ENCODE measurements around the gene CR1. TPM values are rescaled to one million over a fixed set of nuclear protein-coding genes. Genes with fewer than 3 reads are reported as not detected.
A peak's percentile ranks its signal among the peaks of the same experiment; 100 is the strongest.
"Not testable (repeated sequence)": the region's sequence is repeated elsewhere in the genome, so short reads cannot be mapped to it uniquely, and the experiment has no call there.

The CR1 gene
- total and polyA plus RNA-seq, 9 of the 15 experiments (the other 6 are each of a cell fraction or from before 2014, with no cell fraction given), result 0.07 to 0.47 (median 0.18) TPM

GRCh38 chr1:207680590-207681388 is 184.8 kb downstream of the CR1 start (continued):
- TF ChIP-seq BHLHE40 (IDR thresholded peaks at IDR 0.05; ENCODE audit: low read length) (peak; percentile 47; the same call in 1 of the 2 replicates), EHMT2 (IDR thresholded peaks at IDR 0.05) (peak; percentile 57; the same call in 1 of the 2 replicates), PRDM10 (IDR thresholded peaks at IDR 0.05; ENCODE audit: partially characterized antibody) (peak; percentile 92), ZEB2 (IDR thresholded peaks at IDR 0.05) (peak; percentile 32; the same call in 1 of the 2 replicates), ZNF395 (CRISPR knock-in tag; IDR thresholded peaks at IDR 0.05) (peak; percentile 66; the same call in 1 of the 2 replicates), SMARCC2 (IDR thresholded peaks at IDR 0.05; ENCODE audit: low read depth) (peak; percentile 88), HDAC3 (IDR thresholded peaks at IDR 0.05; ENCODE audit: borderline replicate concordance, partially characterized antibody) (peak; percentile 70), ARID3A (IDR thresholded peaks at IDR 0.05; ENCODE audit: borderline replicate concordance, low read depth, low read length) (peak; percentile 89; the same call in 1 of the 2 replicates), NFIC (IDR thresholded peaks at IDR 0.05) (peak; percentile 75), EP400 (IDR thresholded peaks at IDR 0.05) (peak; percentile 64), CTBP1 (IDR thresholded peaks at IDR 0.05; ENCODE audit: borderline replicate concordance) (0 out of 2 replicates have a peak, but pooled peaks have one; percentile 16), NCOR1 (IDR thresholded peaks at IDR 0.05) (peak; percentile 83), CHAMP1 (IDR thresholded peaks at IDR 0.05) (peak; percentile 86), TFAP4 (CRISPR knock-in tag; IDR thresholded peaks at IDR 0.05; ENCODE audit: borderline replicate concordance) (peak; percentile 34; the same call in 1 of the 2 replicates), GATAD2A (IDR thresholded peaks at IDR 0.05) (peak; percentile 37; the same call in 1 of the 2 replicates), TOE1 (IDR thresholded peaks at IDR 0.05; ENCODE audit: borderline replicate concordance) (0 out of 2 replicates have a peak, but pooled peaks have one; percentile 27)
- not testable (repeated sequence) for TF ChIP-seq TOE1 (CRISPR knock-in tag; IDR thresholded peaks at IDR 0.05; ENCODE audit: borderline replicate concordance, low read depth)
